HK-2 (cell line): ENCODE data around the gene TRMT61A.

Experiments used
- DNase-seq: peaks from one replicate; pipeline ENCODE4 v3.0.0-alpha.2; 2018; ENCODE audit not compliant: unreplicated experiment

Gene TRMT61A

GRCh38 chr14:103528587-103529382, at the start of gene TRMT61A:
Gene TRMT61A, plus strand, starts transcription at chr14:103529196. Its CDS starts 783 bp downstream, at chr14:103529979.
- peak; percentile 90 for DNase-seq

- no peak for DNase-seq
These were observed 48.4 kb upstream of the TRMT61A start for GRCh38 chr14:103480595-103480994.

- DNase-seq, result no peak
These were observed 45.4 kb upstream of the TRMT61A start for GRCh38 chr14:103483600-103483999.

GRCh38 chr14:103485504-103485903, 43.5 kb upstream of the TRMT61A start:
- DNase-seq, result no peak

- DNase-seq, result no peak
These were observed 40.9 kb upstream of the TRMT61A start for GRCh38 chr14:103488071-103488470.

GRCh38 chr14:103488960-103489359, 40.0 kb upstream of the TRMT61A start:
- DNase-seq, result no peak

GRCh38 chr14:103489621-103490020, 39.4 kb upstream of the TRMT61A start:
- DNase-seq, result no peak

GRCh38 chr14:103491691-103492090, 37.3 kb upstream of the TRMT61A start:
- DNase-seq, result no peak

- no peak for DNase-seq
These were observed 36.7 kb upstream of the TRMT61A start for GRCh38 chr14:103492156-103492925.

- no peak for DNase-seq
These were observed 33.1 kb upstream of the TRMT61A start for GRCh38 chr14:103495854-103496253.

- no peak for DNase-seq
These were observed 32.2 kb upstream of the TRMT61A start for GRCh38 chr14:103496776-103497175.

- DNase-seq, result no peak
These were observed 29.3 kb upstream of the TRMT61A start for GRCh38 chr14:103499709-103500108.

GRCh38 chr14:103500148-103500990, 28.6 kb upstream of the TRMT61A start:
- peak; percentile 71 for DNase-seq

GRCh38 chr14:103501041-103501870, 27.7 kb upstream of the TRMT61A start:
- DNase-seq, result no peak

- DNase-seq, result no peak
These were observed 26.9 kb upstream of the TRMT61A start for GRCh38 chr14:103501921-103502669.

GRCh38 chr14:103502877-103503276, 26.1 kb upstream of the TRMT61A start:
- no peak for DNase-seq

- no peak for DNase-seq
These were observed 25.7 kb upstream of the TRMT61A start for GRCh38 chr14:103503296-103503695.

- no peak for DNase-seq
These were observed 23.9 kb upstream of the TRMT61A start for GRCh38 chr14:103504991-103505565.

GRCh38 chr14:103507751-103508150, 21.2 kb upstream of the TRMT61A start:
- DNase-seq, result no peak
